NCI-H446 (cell line): ENCODE measurements around the gene PSMD11.
"Not testable (repeated sequence)": the region's sequence is repeated elsewhere in the genome, so short reads cannot be mapped to it uniquely, and the experiment has no call there.

ENCODE experiments used
- DNase-seq, 2 experiments: peaks; one replicate each; lab custom pipeline; 2025; lab: John Stamatoyannopoulos, UW

PSMD11 gene

GRCh38 chr17:32513579-32513978, 69.3 kb downstream of the PSMD11 start:
- no peak for DNase-seq

GRCh38 chr17:32514606-32515005, 70.3 kb downstream of the PSMD11 start:
- DNase-seq, result no peak

- DNase-seq, result no peak
Measured at GRCh38 chr17:32515677-32516383, 71.5 kb downstream of the PSMD11 start.

GRCh38 chr17:32516450-32516849, 72.1 kb downstream of the PSMD11 start:
- peak in 1 of 2 experiments; percentile 17 for DNase-seq

GRCh38 chr17:32516940-32517701, 72.8 kb downstream of the PSMD11 start:
- no peak for DNase-seq

GRCh38 chr17:32517982-32518381, 73.7 kb downstream of the PSMD11 start:
- DNase-seq, result no peak

- DNase-seq, result no peak
Measured at GRCh38 chr17:32518646-32519227, 74.4 kb downstream of the PSMD11 start.

GRCh38 chr17:32519228-32520103, 75.2 kb downstream of the PSMD11 start:
- DNase-seq, result no peak

- DNase-seq, result no peak
Measured at GRCh38 chr17:32520104-32520701, 75.9 kb downstream of the PSMD11 start.

- DNase-seq, result no peak
Measured at GRCh38 chr17:32520737-32521404, 76.6 kb downstream of the PSMD11 start.

GRCh38 chr17:32523017-32523680, 78.8 kb downstream of the PSMD11 start:
- no peak for DNase-seq

- no peak for DNase-seq
Measured at GRCh38 chr17:32523827-32524552, 79.7 kb downstream of the PSMD11 start.

GRCh38 chr17:32524553-32524880, 80.2 kb downstream of the PSMD11 start:
- not testable (repeated sequence) for DNase-seq

- no peak for DNase-seq
Measured at GRCh38 chr17:32525122-32525521, 80.8 kb downstream of the PSMD11 start.

GRCh38 chr17:32527146-32527545, 82.8 kb downstream of the PSMD11 start:
- no peak for DNase-seq

- DNase-seq, result no peak
Measured at GRCh38 chr17:32528825-32529224, 84.5 kb downstream of the PSMD11 start.

GRCh38 chr17:32529604-32530003, 85.3 kb downstream of the PSMD11 start:
- no peak for DNase-seq
